KMS-11 (cell line): ENCODE measurements around the gene ABHD17A.

Source experiments
- H2AFZ ChIP-seq: fragments of 200-600 bp; sonication (generic); 2 replicates; pipeline ENCODE4 v1.6.1; 2016; ENCODE audit warnings: antibody characterized with exemption, mixed run types, low read depth
- H3K27ac ChIP-seq: fragments of 200-600 bp; sonication (generic); 2 replicates; pipeline ENCODE4 v1.6.1; 2016; ENCODE audit warnings: mild to moderate bottlenecking, mixed run types
- H3K27me3 ChIP-seq: fragments of 200-600 bp; sonication (generic); 2 replicates; pipeline ENCODE4 v1.6.1; 2017; ENCODE audit warnings: mild to moderate bottlenecking, low read depth, mixed run types, moderate library complexity; ENCODE audit not compliant: insufficient read depth
- H3K36me3 ChIP-seq: fragments of 200-600 bp; sonication (generic); 2 replicates; pipeline ENCODE4 v1.6.1; 2017; ENCODE audit warnings: mild to moderate bottlenecking, mixed run types; ENCODE audit not compliant: insufficient read depth
- H3K4me1 ChIP-seq: fragments of 200-600 bp; sonication (generic); 2 replicates; pipeline ENCODE4 v1.6.1; 2016; ENCODE audit warnings: mild to moderate bottlenecking, low read depth, mixed run types; ENCODE audit not compliant: poor library complexity, severe bottlenecking
- H3K4me2 ChIP-seq: fragments of 200-600 bp; sonication (generic); 2 replicates; pipeline ENCODE4 v1.7.0; 2016; ENCODE audit warnings: mild to moderate bottlenecking, mixed run types
- H3K4me3 ChIP-seq: fragments of 200-600 bp; sonication (generic); IDR thresholded peaks from 2 replicates; pipeline ENCODE4 v1.6.1; 2017; ENCODE audit warnings: low read depth, low read length, mixed read lengths; ENCODE audit not compliant: insufficient read depth
- H3K79me2 ChIP-seq: fragments of 200-600 bp; sonication (generic); 2 replicates; pipeline ENCODE4 v1.6.1; 2016; ENCODE audit warnings: low read depth, mixed run types; ENCODE audit not compliant: insufficient read depth
- H3K9ac ChIP-seq: fragments of 200-600 bp; sonication (generic); 2 replicates; pipeline ENCODE4 v1.6.1; 2016; ENCODE audit warnings: mild to moderate bottlenecking, mixed run types
- H4K20me1 ChIP-seq: fragments of 200-600 bp; sonication (generic); 2 replicates; pipeline ENCODE4 v1.6.1; 2016; ENCODE audit warnings: mild to moderate bottlenecking, mixed run types; ENCODE audit not compliant: insufficient read depth
- TF ChIP-seq, protein P1 (sequence below): fragments of 200-600 bp; sonication (generic); conservative IDR thresholded peaks from 2 replicates; pipeline ENCODE4 v1.6.1; 2017; ENCODE audit warnings: low read depth, mild to moderate bottlenecking, antibody characterized with exemption, low read length, moderate library complexity, mixed read lengths

The ABHD17A gene

DNA sequence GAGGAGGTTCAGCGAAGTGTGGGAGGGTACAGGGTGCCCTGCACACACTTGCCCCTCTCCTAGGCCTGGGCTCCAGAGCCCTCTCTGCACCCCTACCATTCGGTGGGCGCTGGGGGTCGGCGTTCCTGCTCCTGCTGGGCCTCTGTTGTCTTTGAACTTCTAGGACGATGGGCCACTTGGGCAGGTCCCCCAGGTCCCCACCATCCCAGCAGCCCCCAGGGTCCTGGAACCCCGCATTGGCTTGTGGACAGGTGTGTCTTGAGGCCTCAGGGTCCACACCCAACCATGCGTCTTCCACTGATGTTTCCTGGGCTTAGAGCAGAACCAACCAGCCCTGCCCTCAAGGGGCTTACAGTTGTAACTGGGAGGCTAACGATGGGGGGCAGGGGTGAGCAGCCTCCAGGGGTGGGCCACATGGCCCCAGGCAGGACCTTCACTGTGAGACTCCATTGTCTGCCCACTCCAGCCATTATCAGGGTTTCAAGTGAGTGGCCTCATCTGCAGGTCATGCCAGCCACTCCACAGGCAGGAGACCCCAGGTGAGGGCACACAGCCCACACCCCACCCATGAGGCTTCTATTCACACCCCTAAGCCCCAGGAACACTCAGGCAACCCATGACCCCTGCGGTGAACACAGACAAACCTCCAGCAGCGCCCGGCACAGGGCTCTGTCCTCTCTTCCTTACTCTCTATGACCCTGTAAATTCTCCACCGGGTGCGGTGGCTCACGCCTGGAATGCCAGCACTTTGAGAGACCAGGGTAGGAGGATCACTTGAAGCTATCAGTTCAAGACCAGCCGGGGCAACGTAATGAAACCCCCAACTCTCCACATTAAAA is 19.9 kb downstream of the ABHD17A start:
- peak overlapping the region; percentile 94 for H3K27ac ChIP-seq

DNA sequence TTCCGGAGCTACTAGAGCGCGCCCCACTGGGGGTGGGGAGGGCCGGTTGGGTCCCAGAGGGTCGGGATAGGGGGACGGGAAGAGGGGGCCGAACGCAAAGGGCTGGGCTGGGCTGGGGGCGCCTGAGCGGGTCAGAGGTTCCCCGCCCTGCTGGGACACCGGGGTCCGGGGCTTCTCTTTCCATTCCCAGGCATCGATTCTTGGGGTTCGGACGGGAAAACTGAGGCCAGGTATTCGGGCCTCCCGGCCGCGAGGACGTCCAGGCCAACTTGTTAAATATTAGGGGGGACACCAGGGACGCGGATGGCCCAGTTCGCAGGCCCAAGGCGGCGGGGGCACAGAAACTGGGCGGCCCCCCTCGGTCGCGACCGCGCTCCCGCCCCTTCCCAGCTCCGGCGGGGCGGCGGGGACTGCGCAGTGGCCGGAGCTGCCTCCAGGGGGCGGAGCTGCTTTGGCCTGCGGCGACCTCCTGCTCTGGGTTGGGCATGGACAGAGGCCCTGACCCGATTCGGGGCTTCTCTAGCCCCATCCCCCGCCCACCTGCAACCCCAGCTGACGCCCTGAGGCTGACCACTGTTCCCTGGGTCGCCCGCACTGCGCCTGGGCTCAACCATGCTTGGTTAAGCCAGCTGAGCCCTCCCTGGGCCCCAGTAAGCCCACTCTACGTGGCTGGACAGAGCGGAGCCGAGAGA is 20.7 kb downstream of the ABHD17A start:
- Histone ChIP-seq H3K27ac (peak overlapping the region; percentile 94), H3K36me3 (no peaks in the 10 kb centered on the region), H3K4me2 (peak overlapping the region; percentile 99), H3K9ac (peak overlapping the region; percentile 98), H2AFZ (peak overlapping the region; percentile 34), H3K27me3 (no peaks in the 10 kb centered on the region), H3K4me3 (no peak overlapping the region), H3K4me1 (no peaks in the 10 kb centered on the region), H4K20me1 (no peaks in the 10 kb centered on the region), H3K79me2 (peaks cover 30% of the 10 kb centered on the region)
- TF ChIP-seq, protein P1, sequence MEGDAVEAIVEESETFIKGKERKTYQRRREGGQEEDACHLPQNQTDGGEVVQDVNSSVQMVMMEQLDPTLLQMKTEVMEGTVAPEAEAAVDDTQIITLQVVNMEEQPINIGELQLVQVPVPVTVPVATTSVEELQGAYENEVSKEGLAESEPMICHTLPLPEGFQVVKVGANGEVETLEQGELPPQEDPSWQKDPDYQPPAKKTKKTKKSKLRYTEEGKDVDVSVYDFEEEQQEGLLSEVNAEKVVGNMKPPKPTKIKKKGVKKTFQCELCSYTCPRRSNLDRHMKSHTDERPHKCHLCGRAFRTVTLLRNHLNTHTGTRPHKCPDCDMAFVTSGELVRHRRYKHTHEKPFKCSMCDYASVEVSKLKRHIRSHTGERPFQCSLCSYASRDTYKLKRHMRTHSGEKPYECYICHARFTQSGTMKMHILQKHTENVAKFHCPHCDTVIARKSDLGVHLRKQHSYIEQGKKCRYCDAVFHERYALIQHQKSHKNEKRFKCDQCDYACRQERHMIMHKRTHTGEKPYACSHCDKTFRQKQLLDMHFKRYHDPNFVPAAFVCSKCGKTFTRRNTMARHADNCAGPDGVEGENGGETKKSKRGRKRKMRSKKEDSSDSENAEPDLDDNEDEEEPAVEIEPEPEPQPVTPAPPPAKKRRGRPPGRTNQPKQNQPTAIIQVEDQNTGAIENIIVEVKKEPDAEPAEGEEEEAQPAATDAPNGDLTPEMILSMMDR: peak; percentile 71

More for the DNA sequence above, 19.9 kb downstream of the ABHD17A start:
- Histone ChIP-seq H3K27me3 (no peaks in the 10 kb centered on the region), H4K20me1 (no peaks in the 10 kb centered on the region), H3K4me2 (peak overlapping the region; percentile 99), H3K4me3 (no peak overlapping the region), H2AFZ (peak overlapping the region; percentile 34), H3K79me2 (peaks cover 22% of the 10 kb centered on the region), H3K36me3 (no peaks in the 10 kb centered on the region), H3K9ac (peak overlapping the region; percentile 98; the same call in 1 of the 2 replicates), H3K4me1 (no peaks in the 10 kb centered on the region)
- TF ChIP-seq, protein P1: no peak

DNA sequence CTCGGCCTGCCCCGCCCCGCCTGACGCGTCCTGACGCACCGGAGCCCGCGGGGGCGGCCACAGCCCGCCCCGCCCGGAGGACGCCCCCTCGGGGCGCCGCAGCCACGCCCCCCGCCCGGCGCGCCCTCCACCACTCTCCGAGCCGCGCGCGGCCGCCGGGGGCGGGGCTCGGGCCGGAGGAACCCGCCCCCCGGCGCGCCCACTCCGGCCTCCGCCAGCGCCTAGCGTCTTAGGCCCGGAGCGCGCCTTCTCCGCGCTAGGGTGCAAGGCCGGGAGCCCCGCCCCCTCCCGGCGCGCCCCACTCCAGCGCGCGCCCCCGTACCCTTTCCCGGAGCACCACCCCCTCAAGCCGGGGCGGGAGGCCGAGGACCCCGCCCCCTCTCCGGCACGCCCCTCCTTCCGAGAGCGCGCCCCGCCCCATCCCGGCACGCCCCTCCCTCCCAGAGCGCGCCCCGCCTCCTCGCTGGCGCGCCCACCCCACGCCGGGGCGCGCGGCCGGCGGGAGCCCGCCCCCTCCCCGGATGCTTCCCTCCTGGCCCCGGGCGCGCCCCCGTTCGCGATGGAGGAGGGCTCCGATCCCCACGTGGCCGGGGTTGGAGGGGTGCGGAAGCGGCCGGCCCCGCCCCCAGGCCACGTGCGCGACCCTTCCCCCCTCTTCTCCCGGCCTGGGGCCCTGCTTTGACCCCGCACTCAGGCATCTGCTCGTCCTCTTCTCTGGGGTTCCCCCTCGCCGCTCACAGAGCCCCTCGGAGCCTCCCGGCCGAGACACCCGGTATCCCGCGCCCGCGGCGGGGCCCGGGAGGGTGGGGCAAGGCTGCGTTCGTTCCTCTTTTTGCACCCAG is 21.4 kb downstream of the ABHD17A start:
- peak overlapping the region; percentile 34; the same call in 1 of the 2 replicates for H2AFZ ChIP-seq
- no peak overlapping the region for H3K4me3 ChIP-seq
- H3K36me3 ChIP-seq: no peaks in the 10 kb centered on the region
- no peaks in the 10 kb centered on the region for H4K20me1 ChIP-seq
- peak overlapping the region; percentile 99 for H3K4me2 ChIP-seq
- peaks cover 38% of the 10 kb centered on the region for H3K79me2 ChIP-seq
- H3K4me1 ChIP-seq: no peaks in the 10 kb centered on the region
- H3K9ac ChIP-seq: peak overlapping the region; percentile 98
- TF ChIP-seq, protein P1: no peak
- no peaks in the 10 kb centered on the region for H3K27me3 ChIP-seq
- peak overlapping the region; percentile 94 for H3K27ac ChIP-seq

DNA sequence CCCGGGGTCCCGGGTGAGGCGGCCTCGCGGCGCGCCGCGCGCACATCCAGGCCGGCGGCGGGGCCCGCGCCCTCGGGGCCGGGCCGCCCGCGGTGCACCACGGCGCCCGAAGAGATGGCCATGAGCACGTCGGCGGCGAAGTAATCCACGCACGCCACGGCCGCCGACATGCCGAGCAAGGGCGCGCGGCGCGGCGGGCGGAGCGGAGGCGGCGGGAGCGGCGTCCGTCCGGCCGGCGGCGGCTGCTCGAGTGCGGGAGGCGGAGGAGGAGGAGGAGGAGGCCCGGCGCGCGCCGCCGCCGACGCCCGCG is 22.0 kb downstream of the ABHD17A start, which contains the start of gene KLF16:
TSS of gene KLF16 (minus strand) at position 252 of the 310 bp plus-strand sequence. CDS start at position 170, 82 bp downstream.
- TF ChIP-seq, protein P1: no peak
- H2AFZ ChIP-seq: peak within 1 kb of the TSS; percentile 34; the same call in 1 of the 2 replicates
- no peaks in the 10 kb centered on the region for H3K27me3 ChIP-seq
- peak within 1 kb of the TSS; percentile 98 for H3K9ac ChIP-seq
- no peaks in the 10 kb centered on the region for H3K36me3 ChIP-seq
- H3K4me1 ChIP-seq: no peaks in the 10 kb centered on the region
- no peak within 1 kb of the TSS for H3K4me3 ChIP-seq
- peak within 1 kb of the TSS; percentile 94 for H3K27ac ChIP-seq
- peaks cover 40% of the 10 kb centered on the region for H3K79me2 ChIP-seq
- peak within 1 kb of the TSS; percentile 99 for H3K4me2 ChIP-seq
- H4K20me1 ChIP-seq: no peaks in the 10 kb centered on the region
